ENCODE data around the gene MPST. TPM values are rescaled to one million over a fixed set of nuclear protein-coding genes. Genes with fewer than 3 reads are reported as not detected.

MPST gene
- total RNA-seq, 3 donors from 2014 or later = 135 to 224 (median 186) TPM

DNA sequence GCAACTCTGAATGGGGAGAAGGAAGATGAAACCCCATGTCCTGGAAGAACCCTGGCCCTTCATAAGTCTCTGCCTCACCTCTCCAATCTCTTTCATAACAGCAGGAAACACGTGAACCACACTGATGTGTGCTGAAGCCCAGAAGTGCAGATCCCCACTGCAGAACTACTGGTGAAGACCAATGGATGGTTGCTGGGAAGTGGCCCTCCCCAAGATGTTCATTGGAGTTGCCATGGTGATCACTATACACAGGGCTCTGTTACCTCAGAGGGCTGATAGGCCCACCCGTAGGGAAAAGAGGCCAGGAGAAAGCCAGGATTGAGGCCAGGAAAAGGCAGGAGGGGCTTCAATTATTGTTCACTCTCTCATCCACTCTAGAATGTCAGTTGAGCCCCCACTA lies 11.9 kb upstream of the MPST start:
- no peaks in the 10 kb centered on the region for H3K9me3 ChIP-seq
- no peak for ATAC-seq
- intact Hi-C loops (cut with DNase I, micrococcal nuclease) = no loop called here
- TF ChIP-seq, protein P1, sequence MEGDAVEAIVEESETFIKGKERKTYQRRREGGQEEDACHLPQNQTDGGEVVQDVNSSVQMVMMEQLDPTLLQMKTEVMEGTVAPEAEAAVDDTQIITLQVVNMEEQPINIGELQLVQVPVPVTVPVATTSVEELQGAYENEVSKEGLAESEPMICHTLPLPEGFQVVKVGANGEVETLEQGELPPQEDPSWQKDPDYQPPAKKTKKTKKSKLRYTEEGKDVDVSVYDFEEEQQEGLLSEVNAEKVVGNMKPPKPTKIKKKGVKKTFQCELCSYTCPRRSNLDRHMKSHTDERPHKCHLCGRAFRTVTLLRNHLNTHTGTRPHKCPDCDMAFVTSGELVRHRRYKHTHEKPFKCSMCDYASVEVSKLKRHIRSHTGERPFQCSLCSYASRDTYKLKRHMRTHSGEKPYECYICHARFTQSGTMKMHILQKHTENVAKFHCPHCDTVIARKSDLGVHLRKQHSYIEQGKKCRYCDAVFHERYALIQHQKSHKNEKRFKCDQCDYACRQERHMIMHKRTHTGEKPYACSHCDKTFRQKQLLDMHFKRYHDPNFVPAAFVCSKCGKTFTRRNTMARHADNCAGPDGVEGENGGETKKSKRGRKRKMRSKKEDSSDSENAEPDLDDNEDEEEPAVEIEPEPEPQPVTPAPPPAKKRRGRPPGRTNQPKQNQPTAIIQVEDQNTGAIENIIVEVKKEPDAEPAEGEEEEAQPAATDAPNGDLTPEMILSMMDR (IDR thresholded peaks at IDR 0.05) = no peak
- H3K4me3 ChIP-seq = no peak overlapping the region
- H3K4me1 ChIP-seq (ENCODE audit: low read depth) = peaks cover 14% of the 10 kb centered on the region
- no peak for DNase-seq
- H3K36me3 ChIP-seq (ENCODE audit: low read depth) = no peaks in the 10 kb centered on the region

DNA sequence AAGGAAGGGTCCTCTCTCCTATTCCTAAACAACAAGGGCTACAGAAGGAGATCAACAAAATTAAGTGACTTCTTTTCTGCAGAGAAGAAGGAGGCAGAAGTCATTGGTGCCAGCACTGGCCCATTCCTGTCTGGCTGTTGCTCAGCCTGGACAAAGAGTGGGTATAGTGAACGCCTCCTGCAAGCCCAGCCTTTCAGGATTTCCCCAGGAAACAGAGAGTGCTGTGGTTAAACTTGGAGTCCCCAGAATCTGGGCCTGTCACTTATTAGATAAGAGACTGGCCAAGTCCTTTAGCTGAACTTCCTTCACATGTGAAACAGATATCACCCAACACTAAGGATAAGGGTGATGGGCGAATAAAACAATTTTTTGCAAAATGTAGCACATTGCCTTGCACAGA lies 11.2 kb upstream of the MPST start:
- DNase-seq (no peak), ATAC-seq (no peak)
- no peaks in the 10 kb centered on the region for H3K36me3 ChIP-seq (ENCODE audit: low read depth)
- intact Hi-C loops (cut with DNase I, micrococcal nuclease) = no loop called here
- H3K4me1 ChIP-seq (ENCODE audit: low read depth) = peaks cover 19% of the 10 kb centered on the region
- TF ChIP-seq, protein P1 (IDR thresholded peaks at IDR 0.05) = no peak
- no peaks in the 10 kb centered on the region for H3K9me3 ChIP-seq
- H3K4me3 ChIP-seq = no peak overlapping the region

DNA sequence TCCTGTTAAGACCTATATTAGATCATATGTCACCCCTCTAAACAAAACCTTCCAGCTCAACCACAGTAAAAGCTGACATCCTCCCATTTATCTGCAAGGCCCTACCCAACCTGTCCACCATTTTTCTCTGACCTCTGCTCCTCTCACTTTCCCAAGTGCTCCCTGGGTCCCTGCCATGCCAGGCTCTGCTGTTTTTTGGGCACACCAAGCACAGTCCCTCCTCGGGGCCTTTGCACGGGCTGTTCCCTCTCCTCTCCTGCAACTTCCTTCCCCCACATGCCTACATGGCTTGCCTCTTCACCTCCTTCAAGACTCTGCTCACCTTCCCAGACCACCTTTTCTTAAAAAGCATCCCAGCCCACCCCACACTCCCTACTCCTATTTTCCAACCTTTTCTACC lies 10.1 kb upstream of the MPST start:
- Histone ChIP-seq H3K4me3 (no peak overlapping the region), H3K9me3 (no peaks in the 10 kb centered on the region), H3K4me1 (ENCODE audit: low read depth) (peaks cover 19% of the 10 kb centered on the region), H3K36me3 (ENCODE audit: low read depth) (no peaks in the 10 kb centered on the region)
- ATAC-seq (no peak), DNase-seq (no peak)
- intact Hi-C loops (cut with DNase I, micrococcal nuclease) = no loop called here
- TF ChIP-seq, protein P1 (IDR thresholded peaks at IDR 0.05) = no peak

DNA sequence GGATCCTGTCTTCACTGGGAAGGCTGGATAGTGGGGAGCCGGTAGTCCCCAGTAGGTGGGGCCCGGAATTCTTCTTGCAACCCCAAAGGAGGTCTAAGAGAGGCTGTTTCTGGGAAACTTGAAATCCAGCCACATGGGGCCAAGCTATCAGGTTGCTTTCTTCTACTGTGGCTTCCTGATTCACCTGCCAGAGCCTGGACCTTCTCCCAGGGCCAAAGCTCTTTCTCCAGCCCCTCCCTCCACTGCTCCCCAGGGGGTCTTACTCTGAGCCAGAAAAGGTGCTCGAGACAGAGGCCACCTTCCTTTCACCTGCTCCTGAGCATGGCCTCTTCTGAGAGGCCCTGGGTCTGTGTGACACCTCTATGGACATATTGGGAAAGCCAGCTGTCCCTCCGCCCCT lies 9.4 kb upstream of the MPST start:
- intact Hi-C loops (cut with DNase I, micrococcal nuclease) = no loop called here
- ATAC-seq = no peak
- Histone ChIP-seq H3K4me1 (ENCODE audit: low read depth) (peaks cover 23% of the 10 kb centered on the region), H3K4me3 (no peak overlapping the region), H3K36me3 (ENCODE audit: low read depth) (no peaks in the 10 kb centered on the region), H3K9me3 (no peaks in the 10 kb centered on the region)
- TF ChIP-seq, protein P1 (IDR thresholded peaks at IDR 0.05) = no peak
- DNase-seq = no peak

DNA sequence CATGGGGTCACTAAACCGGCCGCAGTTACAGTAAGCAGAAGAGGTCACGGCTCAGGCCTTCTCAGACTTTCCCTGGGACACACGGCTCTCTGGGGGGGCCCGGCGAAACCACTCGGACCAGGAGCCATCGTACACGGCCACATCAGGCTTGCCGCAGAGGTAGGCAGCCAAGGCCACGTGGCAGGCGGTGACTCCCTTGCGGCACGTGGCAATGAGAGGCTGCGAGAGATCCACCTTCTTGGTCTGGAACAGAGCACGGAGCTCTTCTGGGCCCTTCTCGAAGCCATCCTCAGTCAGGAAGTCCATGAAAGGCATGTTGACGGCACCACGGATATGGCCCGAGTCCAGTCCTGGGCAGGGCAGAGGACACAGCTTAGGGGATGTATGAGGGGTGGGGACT lies 8.6 kb upstream of the MPST start:
- H3K36me3 ChIP-seq (ENCODE audit: low read depth) = no peaks in the 10 kb centered on the region
- peaks cover 26% of the 10 kb centered on the region for H3K4me1 ChIP-seq (ENCODE audit: low read depth)
- H3K9me3 ChIP-seq = no peaks in the 10 kb centered on the region
- TF ChIP-seq, protein P1 (IDR thresholded peaks at IDR 0.05) = no peak
- no peak overlapping the region for H3K4me3 ChIP-seq
- intact Hi-C loops (cut with DNase I, micrococcal nuclease) = no loop called here
- peak in 1 of 3 donors; percentile 30 for DNase-seq
- ATAC-seq = no peak

DNA sequence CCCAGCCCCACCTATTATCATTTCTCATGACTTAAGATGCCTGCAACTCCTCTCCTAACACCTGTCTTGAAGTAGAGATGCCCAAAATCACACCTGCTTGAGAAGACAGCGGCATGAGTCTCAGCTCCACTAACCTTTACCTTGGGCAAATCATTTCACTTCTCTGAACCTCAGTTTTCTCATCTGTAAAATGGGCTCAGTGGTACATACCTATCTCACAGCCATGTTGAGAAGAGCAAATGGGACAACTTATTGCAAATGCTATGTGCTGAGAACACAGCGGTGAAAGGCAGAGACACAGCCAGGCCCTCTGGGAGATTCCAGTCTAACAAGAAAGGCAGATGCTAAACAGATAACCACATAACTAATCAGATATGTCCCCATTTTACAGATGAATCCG lies 8.1 kb upstream of the MPST start:
- DNase-seq = no peak
- H3K4me3 ChIP-seq = no peak overlapping the region
- peaks cover 31% of the 10 kb centered on the region for H3K4me1 ChIP-seq (ENCODE audit: low read depth)
- TF ChIP-seq, protein P1 (IDR thresholded peaks at IDR 0.05) = no peak
- H3K9me3 ChIP-seq = no peaks in the 10 kb centered on the region
- intact Hi-C loops (cut with DNase I, micrococcal nuclease) = no loop called here
- H3K36me3 ChIP-seq (ENCODE audit: low read depth) = no peaks in the 10 kb centered on the region
- ATAC-seq = no peak
